ENCODE measurements around the gene TNFRSF14. TPM values are rescaled to one million over a fixed set of nuclear protein-coding genes. Genes with fewer than 3 reads are reported as not detected.

Gene TNFRSF14
- total RNA-seq, 4 donors from 2014 or later, result 3.4 to 11.5 (median 5.0) TPM

GRCh38 chr1:2594001-2594640 is 38.0 kb downstream of the TNFRSF14 start:
- Histone ChIP-seq H3K36me3 (no peaks in the 10 kb centered on the region), H3K27me3 (peaks cover 3 to 28% (median 5%) of the 10 kb centered on the region in 3 donors), H3K9me3 (no peaks in the 10 kb centered on the region), H3K27ac (no peak overlapping the region), H3K4me1 (no peaks in the 10 kb centered on the region), H3K4me3 (peak overlapping the region in 3 of 4 donors; percentile 19 to 35 (median 25))
- TF ChIP-seq POLR2A (IDR thresholded peaks at IDR 0.05) (no peak), CTCF (IDR thresholded peaks at IDR 0.05 in 4 of 5, conservative IDR thresholded peaks at IDR 0.05 in 1 of 5) (no peak)
- intact Hi-C loops (cut with DNase I; ENCODE audit: low total_unique reads), result no loop called here
- ATAC-seq, result no peak
- no peak for DNase-seq
- in situ Hi-C loops (cut with MboI; ENCODE audit: low sequenced_read_pairs in 4 of 4), result loop anchor here in 2 of 4 donors (25.0 kb wide), 1 partner anchor 407 kb away; the partner anchor contains the start of gene FAAP20 (in 2 of the 2)

GRCh38 chr1:2594641-2595131 is 38.5 kb downstream of the TNFRSF14 start:
- DNase-seq (no peak), ATAC-seq (no peak)
- Histone ChIP-seq H3K4me3 (no peak overlapping the region), H3K9me3 (no peaks in the 10 kb centered on the region), H3K36me3 (no peaks in the 10 kb centered on the region), H3K27me3 (peaks cover 3 to 28% (median 5%) of the 10 kb centered on the region in 3 donors), H3K27ac (no peak overlapping the region), H3K4me1 (no peaks in the 10 kb centered on the region)
- in situ Hi-C loops (cut with MboI; ENCODE audit: low sequenced_read_pairs in 4 of 4) (loop anchor here in 2 of 4 donors (25.0 kb wide), 1 partner anchor 407 kb away; the partner anchor contains the start of gene FAAP20 (in 2 of the 2)), intact Hi-C loops (cut with DNase I; ENCODE audit: low total_unique reads) (no loop called here)
- TF ChIP-seq CTCF (IDR thresholded peaks at IDR 0.05 in 4 of 5, conservative IDR thresholded peaks at IDR 0.05 in 1 of 5) (no peak), POLR2A (IDR thresholded peaks at IDR 0.05) (no peak)

- DNase-seq, result no peak
- in situ Hi-C loops (cut with MboI; ENCODE audit: low sequenced_read_pairs in 4 of 4), result loop anchor here in 2 of 4 donors (25.0 kb wide), 1 partner anchor 408 kb away; the partner anchor contains the start of gene FAAP20 (in 2 of the 2)
These were observed 39.2 kb downstream of the TNFRSF14 start for GRCh38 chr1:2595261-2595811.

GRCh38 chr1:2595812-2596529 is 39.8 kb downstream of the TNFRSF14 start:
- ATAC-seq (no peak), DNase-seq (no peak)
- Histone ChIP-seq H3K36me3 (no peaks in the 10 kb centered on the region), H3K9me3 (no peaks in the 10 kb centered on the region), H3K4me1 (no peaks in the 10 kb centered on the region), H3K27me3 (peaks cover 3 to 28% (median 5%) of the 10 kb centered on the region in 3 donors), H3K27ac (no peak overlapping the region), H3K4me3 (no peak overlapping the region)
- intact Hi-C loops (cut with DNase I; ENCODE audit: low total_unique reads) (no loop called here), in situ Hi-C loops (cut with MboI; ENCODE audit: low sequenced_read_pairs in 4 of 4) (loop anchor here in 2 of 4 donors (25.0 kb wide), 1 partner anchor 409 kb away; the partner anchor contains the start of gene FAAP20 (in 2 of the 2))
- TF ChIP-seq POLR2A (IDR thresholded peaks at IDR 0.05) (no peak), CTCF (IDR thresholded peaks at IDR 0.05 in 4 of 5, conservative IDR thresholded peaks at IDR 0.05 in 1 of 5) (no peak)

More at GRCh38 chr1:2595261-2595811, 39.2 kb downstream of the TNFRSF14 start:
- TF ChIP-seq CTCF (IDR thresholded peaks at IDR 0.05 in 4 of 5, conservative IDR thresholded peaks at IDR 0.05 in 1 of 5), result no peak
- TF ChIP-seq POLR2A (IDR thresholded peaks at IDR 0.05), result no peak
- Histone ChIP-seq H3K4me3 (no peak overlapping the region), H3K4me1 (no peaks in the 10 kb centered on the region), H3K27ac (no peak overlapping the region), H3K27me3 (peaks cover 3 to 28% (median 5%) of the 10 kb centered on the region in 3 donors), H3K9me3 (no peaks in the 10 kb centered on the region), H3K36me3 (no peaks in the 10 kb centered on the region)
- ATAC-seq, result no peak
- intact Hi-C loops (cut with DNase I; ENCODE audit: low total_unique reads), result no loop called here
